NCI-H460 (cell line): ENCODE data around the gene TMX2. TPM values are rescaled to one million over a fixed set of nuclear protein-coding genes. Genes with fewer than 3 reads are reported as not detected.

Experiments
- small RNA-seq, 2 experiments: library from RNA; depleted of rRNA; stranded (forward); fragments of <200 nt; gene quantifications; one replicate each; pipeline ENCODE3, GENCODE V24; 2014
- total RNA-seq: library from RNA; depleted of rRNA; stranded (reverse); fragments of >200 nt; shearing (Covaris generic); gene quantifications from 2 replicates; pipeline ENCODE4 v1.2.3, GENCODE V29; 2014; rRNA removed

The TMX2 gene
- total RNA-seq, 1 experiment from 2014 or later = 126 TPM

Small RNAs within 50 kb of the gene (small RNA-seq; reads per million reads assigned to genes)
- 0 reads per million in 2 experiments for gene TMX2-CTNND1

Other genes with a start within 250 kb of the TMX2 start
- gene SLC43A1, start 196.9 kb upstream of the TMX2 start, total RNA-seq = 5.1 and 7.6 TPM in 2 replicates
- gene TIMM10, start 181.8 kb upstream of the TMX2 start, total RNA-seq = 91.7 and 100 TPM in 2 replicates
- gene SMTNL1, start 175.0 kb upstream of the TMX2 start, total RNA-seq = not detected in 2 replicates
- gene UBE2L6, start 144.9 kb upstream of the TMX2 start, total RNA-seq = 20.1 and 20.8 TPM in 2 replicates
- not detected in 2 replicates for gene SERPING1, start 114.9 kb upstream of the TMX2 start, total RNA-seq
- gene YPEL4, start 62.7 kb upstream of the TMX2 start, total RNA-seq = not detected in 2 replicates
- 11.0 and 11.9 TPM in 2 replicates for gene CLP1, start 54.8 kb upstream of the TMX2 start, total RNA-seq
- 34.8 TPM in 2 replicates for gene ZDHHC5, start 44.5 kb upstream of the TMX2 start, total RNA-seq
- gene MED19, start 378 bp upstream of the TMX2 start, total RNA-seq = 22.5 and 23.1 TPM in 2 replicates
- gene SELENOH, start 28.9 kb downstream of the TMX2 start, total RNA-seq = 85.9 and 104 TPM in 2 replicates
- not detected in 2 replicates for gene BTBD18, start 39.2 kb downstream of the TMX2 start, total RNA-seq
- 42.3 and 50.0 TPM in 2 replicates for gene CTNND1, start 49.2 kb downstream of the TMX2 start, total RNA-seq